ENCODE data around the gene COL15A1. TPM values are rescaled to one million over a fixed set of nuclear protein-coding genes. Genes with fewer than 3 reads are reported as not detected.

COL15A1 gene
- total RNA-seq, 2 experiments from 2014 or later = 0.06 TPM; not detected in 1

GRCh38 chr9:98950262-98950661, 6.6 kb downstream of the COL15A1 start:
- H3K9me3 Mint-ChIP-seq = no peaks in the 10 kb centered on the region
- DNase-seq = no peak
- no peaks in the 10 kb centered on the region for H3K36me3 Mint-ChIP-seq
- no peaks in the 10 kb centered on the region for H3K4me1 Mint-ChIP-seq
- H3K4me3 Mint-ChIP-seq = no peak overlapping the region
- H3K27me3 Mint-ChIP-seq = peaks cover 16% of the 10 kb centered on the region
- no peak overlapping the region for H3K27ac Mint-ChIP-seq

DNA sequence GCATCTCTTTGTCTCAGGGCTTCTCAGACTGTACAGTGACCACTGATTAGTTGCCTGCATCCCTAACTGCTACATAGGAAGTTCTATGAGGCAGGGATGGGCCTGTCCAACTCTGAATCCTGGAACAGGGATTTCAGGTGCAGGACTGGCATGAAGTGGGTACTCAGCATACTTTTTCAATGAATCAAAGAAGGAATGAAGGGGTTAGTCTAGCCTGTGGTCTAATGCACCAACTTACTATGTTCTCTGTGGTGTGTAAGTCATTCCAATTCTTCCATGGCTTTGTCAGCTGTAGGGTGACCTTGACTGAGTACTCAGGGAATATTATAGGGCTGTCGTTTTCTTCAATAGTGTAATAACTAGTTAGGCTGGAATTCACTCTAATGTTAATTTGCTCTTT, 8.3 kb downstream of the COL15A1 start:
- Mint-ChIP-seq H3K4me1 (no peaks in the 10 kb centered on the region), H3K27me3 (peaks cover under 1% of the 10 kb centered on the region), H3K27ac (no peak overlapping the region), H3K4me3 (no peak overlapping the region), H3K9me3 (no peaks in the 10 kb centered on the region), H3K36me3 (no peaks in the 10 kb centered on the region)
- DNase-seq = no peak

DNA sequence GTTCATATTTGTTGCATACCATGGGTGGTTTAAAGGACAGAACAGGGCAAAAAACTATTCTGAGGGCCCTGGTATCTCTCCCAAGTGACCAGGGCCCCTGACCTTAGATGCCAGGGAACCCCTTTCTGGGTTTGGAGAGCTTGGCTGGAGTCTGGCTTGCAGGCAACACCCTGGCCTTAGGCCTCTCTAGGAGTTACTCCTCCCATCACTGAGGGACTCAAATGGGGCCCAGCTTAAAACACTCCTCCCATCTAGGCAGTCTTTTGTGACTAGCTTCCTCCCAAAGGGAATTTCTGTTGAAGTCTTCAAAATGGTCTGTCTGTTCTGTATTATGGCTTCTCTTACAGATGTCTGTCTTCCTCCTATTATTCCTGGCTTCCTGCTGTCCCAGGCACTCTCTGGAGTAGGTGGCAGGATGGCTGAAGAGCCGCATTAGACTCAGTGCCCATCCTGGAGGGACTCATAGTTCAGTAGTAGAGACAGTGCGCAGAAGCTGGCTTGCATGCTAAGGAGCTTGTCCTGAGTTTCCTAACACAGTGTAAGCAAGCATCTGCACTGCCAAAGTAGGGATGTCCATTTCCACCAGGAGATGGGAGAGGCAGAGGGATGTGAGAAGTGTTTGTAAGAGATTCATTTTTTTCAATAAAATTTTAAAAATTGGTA, 10.0 kb downstream of the COL15A1 start:
- no peak overlapping the region for H3K27ac Mint-ChIP-seq
- no peaks in the 10 kb centered on the region for H3K9me3 Mint-ChIP-seq
- H3K4me1 Mint-ChIP-seq = no peaks in the 10 kb centered on the region
- no peak overlapping the region for H3K4me3 Mint-ChIP-seq
- H3K27me3 Mint-ChIP-seq = no peaks in the 10 kb centered on the region
- H3K36me3 Mint-ChIP-seq = no peaks in the 10 kb centered on the region
- DNase-seq = no peak

GRCh38 chr9:98954244-98954610, 10.5 kb downstream of the COL15A1 start:
- Mint-ChIP-seq H3K27me3 (no peaks in the 10 kb centered on the region), H3K4me1 (no peaks in the 10 kb centered on the region), H3K9me3 (no peaks in the 10 kb centered on the region), H3K36me3 (no peaks in the 10 kb centered on the region), H3K27ac (no peak overlapping the region), H3K4me3 (no peak overlapping the region)
- DNase-seq = no peak

DNA sequence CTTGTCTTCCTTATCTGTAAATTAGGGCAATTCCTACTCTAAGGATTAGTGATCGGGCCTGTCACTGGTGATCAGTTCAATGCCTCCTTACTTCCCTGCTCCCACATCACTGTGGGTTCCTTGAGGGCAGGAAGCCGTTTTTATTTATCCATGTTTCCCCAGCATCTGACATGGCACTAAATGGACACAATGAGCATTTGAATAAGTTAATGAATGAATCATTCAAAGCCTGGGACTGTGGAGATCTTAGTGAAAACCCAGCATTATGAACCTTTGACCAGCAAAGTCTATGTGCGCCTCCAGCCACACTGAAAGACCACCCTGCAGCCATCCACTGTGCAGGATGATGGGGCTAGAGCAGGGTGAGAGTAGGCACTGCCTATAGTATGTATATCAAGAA, 11.6 kb downstream of the COL15A1 start:
- H3K4me3 Mint-ChIP-seq = no peak overlapping the region
- no peaks in the 10 kb centered on the region for H3K27me3 Mint-ChIP-seq
- H3K4me1 Mint-ChIP-seq = no peaks in the 10 kb centered on the region
- no peak for DNase-seq
- no peaks in the 10 kb centered on the region for H3K9me3 Mint-ChIP-seq
- H3K36me3 Mint-ChIP-seq = no peaks in the 10 kb centered on the region
- no peak overlapping the region for H3K27ac Mint-ChIP-seq

DNA sequence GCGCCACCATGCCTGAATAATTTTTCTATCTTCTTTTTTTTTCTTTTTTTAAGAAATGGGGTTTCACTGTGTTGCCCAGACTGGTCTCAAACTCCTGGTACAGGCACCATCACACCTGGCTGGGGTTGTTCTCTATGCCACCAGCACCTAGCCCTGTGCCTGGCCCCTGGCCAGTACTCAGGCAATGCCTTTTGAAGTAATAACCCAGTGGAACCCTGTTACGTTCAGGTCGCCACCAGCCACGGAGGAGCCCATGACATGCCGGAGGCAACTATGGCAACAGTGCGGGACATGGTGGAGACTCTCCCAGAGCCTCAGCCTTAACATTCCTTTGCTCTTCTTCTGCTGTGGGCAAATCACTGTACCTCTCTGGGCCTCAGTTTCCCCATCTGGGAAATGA, 14.1 kb downstream of the COL15A1 start:
- H3K9me3 Mint-ChIP-seq = no peaks in the 10 kb centered on the region
- no peaks in the 10 kb centered on the region for H3K27me3 Mint-ChIP-seq
- no peak overlapping the region for H3K27ac Mint-ChIP-seq
- no peak overlapping the region for H3K4me3 Mint-ChIP-seq
- DNase-seq = no peak
- no peaks in the 10 kb centered on the region for H3K4me1 Mint-ChIP-seq
- no peaks in the 10 kb centered on the region for H3K36me3 Mint-ChIP-seq

DNA sequence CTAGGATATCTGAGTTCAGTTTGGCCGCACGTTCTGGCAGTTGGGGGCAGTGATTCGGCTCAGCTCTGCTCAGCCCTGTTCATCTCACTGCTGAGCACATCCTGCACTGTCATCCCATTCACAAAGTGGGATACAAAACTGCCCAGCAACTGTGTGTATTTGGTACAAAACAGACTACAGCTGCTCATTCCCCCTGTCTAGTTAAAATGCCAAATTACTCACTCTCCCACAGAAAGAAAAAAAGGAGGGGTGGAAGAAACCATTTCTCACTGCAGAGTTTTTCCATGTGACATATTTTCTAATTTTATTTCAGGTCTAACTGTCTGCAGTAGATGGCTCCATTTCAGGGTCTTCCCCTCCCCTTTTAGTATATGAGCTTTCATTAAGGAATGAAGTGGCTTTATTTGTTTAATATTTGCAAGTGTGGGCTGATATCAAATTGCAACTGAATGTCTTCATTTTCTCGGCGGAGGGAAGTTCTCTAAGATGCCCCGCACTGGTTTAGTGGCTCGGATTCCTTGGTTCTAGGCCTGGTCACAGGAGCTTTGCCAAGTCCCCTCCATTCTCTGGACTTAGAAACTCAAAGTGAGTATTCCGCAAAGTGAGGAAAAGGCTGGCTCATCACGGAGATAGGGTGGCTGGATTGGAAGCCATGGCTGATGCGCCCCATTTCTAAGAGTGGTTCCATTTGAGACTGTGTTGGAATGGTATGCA, 14.7 kb downstream of the COL15A1 start:
- Mint-ChIP-seq H3K4me3 (no peak overlapping the region), H3K4me1 (no peaks in the 10 kb centered on the region), H3K36me3 (no peaks in the 10 kb centered on the region), H3K27me3 (no peaks in the 10 kb centered on the region), H3K27ac (no peak overlapping the region), H3K9me3 (no peaks in the 10 kb centered on the region)
- no peak for DNase-seq

GRCh38 chr9:98960409-98960808, 16.7 kb downstream of the COL15A1 start:
- no peaks in the 10 kb centered on the region for H3K4me1 Mint-ChIP-seq

GRCh38 chr9:98961513-98962180, 17.9 kb downstream of the COL15A1 start:
- Mint-ChIP-seq H3K36me3 (no peaks in the 10 kb centered on the region), H3K4me1 (no peaks in the 10 kb centered on the region), H3K27ac (no peak overlapping the region), H3K9me3 (no peaks in the 10 kb centered on the region), H3K27me3 (no peaks in the 10 kb centered on the region), H3K4me3 (no peak overlapping the region)
- no peak for DNase-seq

More at GRCh38 chr9:98960409-98960808, 16.7 kb downstream of the COL15A1 start:
- Mint-ChIP-seq H3K27me3 (no peaks in the 10 kb centered on the region), H3K36me3 (no peaks in the 10 kb centered on the region), H3K27ac (no peak overlapping the region), H3K4me3 (no peak overlapping the region), H3K9me3 (no peaks in the 10 kb centered on the region)
- no peak for DNase-seq

GRCh38 chr9:98962181-98962560, 18.5 kb downstream of the COL15A1 start:
- H3K4me1 Mint-ChIP-seq = no peaks in the 10 kb centered on the region
- H3K27me3 Mint-ChIP-seq = no peaks in the 10 kb centered on the region
- no peaks in the 10 kb centered on the region for H3K9me3 Mint-ChIP-seq
- H3K4me3 Mint-ChIP-seq = no peak overlapping the region
- no peaks in the 10 kb centered on the region for H3K36me3 Mint-ChIP-seq
- H3K27ac Mint-ChIP-seq = no peak overlapping the region
- no peak for DNase-seq

GRCh38 chr9:98962861-98963260, 19.2 kb downstream of the COL15A1 start:
- no peak overlapping the region for H3K27ac Mint-ChIP-seq
- H3K27me3 Mint-ChIP-seq = no peaks in the 10 kb centered on the region
- no peaks in the 10 kb centered on the region for H3K36me3 Mint-ChIP-seq
- no peaks in the 10 kb centered on the region for H3K4me1 Mint-ChIP-seq
- H3K4me3 Mint-ChIP-seq = no peak overlapping the region
- DNase-seq = no peak
- H3K9me3 Mint-ChIP-seq = no peaks in the 10 kb centered on the region

DNA sequence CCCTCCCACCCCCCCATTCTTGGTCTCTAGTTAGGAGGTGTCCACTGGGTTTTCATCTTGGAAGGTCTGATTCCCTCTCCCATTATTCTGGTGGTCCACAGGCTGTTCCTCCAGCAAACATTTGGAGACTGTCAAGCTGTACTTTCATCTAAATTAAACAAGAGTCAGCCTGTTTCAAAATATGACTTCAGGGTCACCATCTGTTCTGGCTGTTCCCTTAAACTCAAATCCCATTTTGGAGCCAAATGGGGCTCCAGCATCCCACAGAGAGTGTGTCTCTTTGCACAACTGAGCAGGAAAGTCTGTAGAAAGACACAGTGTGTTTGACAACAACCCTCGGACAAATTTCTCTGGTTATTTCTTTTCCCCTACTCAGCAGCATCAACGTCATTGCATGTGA, 20.5 kb downstream of the COL15A1 start:
- no peak overlapping the region for H3K4me3 Mint-ChIP-seq
- no peaks in the 10 kb centered on the region for H3K36me3 Mint-ChIP-seq
- H3K27ac Mint-ChIP-seq = no peak overlapping the region
- DNase-seq = no peak
- H3K9me3 Mint-ChIP-seq = no peaks in the 10 kb centered on the region
- H3K27me3 Mint-ChIP-seq = no peaks in the 10 kb centered on the region
- no peaks in the 10 kb centered on the region for H3K4me1 Mint-ChIP-seq

GRCh38 chr9:98964911-98965336, 21.2 kb downstream of the COL15A1 start:
- H3K4me1 Mint-ChIP-seq = no peaks in the 10 kb centered on the region
- no peaks in the 10 kb centered on the region for H3K9me3 Mint-ChIP-seq
- no peak overlapping the region for H3K27ac Mint-ChIP-seq

DNA sequence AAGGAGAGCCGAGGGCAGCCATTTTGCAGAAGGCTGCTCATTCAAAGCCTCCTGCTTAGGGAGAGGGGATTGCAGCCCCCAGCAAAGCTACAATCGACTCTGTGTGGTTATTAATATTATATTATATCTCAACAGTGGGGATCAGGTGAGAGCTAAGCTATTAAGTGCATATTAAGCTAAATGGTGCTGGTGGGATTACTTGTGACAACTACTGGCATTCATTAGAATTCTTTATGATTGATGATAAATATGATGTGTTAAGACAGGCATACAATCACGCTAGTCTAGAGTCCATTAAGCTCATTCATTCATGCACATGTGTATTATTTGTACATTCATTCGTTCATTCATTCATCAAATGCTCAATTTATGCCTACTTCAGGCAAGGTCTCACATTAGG, 23.0 kb downstream of the COL15A1 start:
- no peaks in the 10 kb centered on the region for H3K4me1 Mint-ChIP-seq
- H3K27ac Mint-ChIP-seq = no peak overlapping the region
- no peaks in the 10 kb centered on the region for H3K9me3 Mint-ChIP-seq
- H3K36me3 Mint-ChIP-seq = no peaks in the 10 kb centered on the region
- no peak for DNase-seq
- H3K4me3 Mint-ChIP-seq = no peak overlapping the region
- no peaks in the 10 kb centered on the region for H3K27me3 Mint-ChIP-seq

More at GRCh38 chr9:98964911-98965336, 21.2 kb downstream of the COL15A1 start:
- Mint-ChIP-seq H3K27me3 (no peaks in the 10 kb centered on the region), H3K4me3 (no peak overlapping the region), H3K36me3 (no peaks in the 10 kb centered on the region)
- no peak for DNase-seq

DNA sequence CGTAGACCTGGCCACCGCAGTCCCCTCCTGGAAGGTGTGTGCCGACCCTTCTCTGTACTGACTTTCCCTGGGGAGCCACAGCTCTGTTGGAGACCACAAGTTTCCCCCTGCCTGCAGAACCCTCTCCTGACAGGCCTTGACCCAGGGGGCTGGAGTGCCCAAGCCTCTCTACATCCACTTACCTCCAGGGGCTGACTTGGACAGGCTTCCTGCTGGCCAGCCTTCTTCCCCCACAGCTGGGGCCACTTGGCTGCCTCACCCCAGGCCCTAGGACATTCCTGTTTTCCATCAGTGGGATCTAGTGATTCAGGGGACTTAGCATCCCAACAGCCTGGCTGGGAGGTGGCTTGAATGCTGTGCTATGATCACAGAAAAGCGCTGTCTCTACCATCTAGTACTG, 23.6 kb downstream of the COL15A1 start:
- H3K4me3 Mint-ChIP-seq = no peak overlapping the region
- DNase-seq = no peak
- no peaks in the 10 kb centered on the region for H3K27me3 Mint-ChIP-seq
- no peaks in the 10 kb centered on the region for H3K36me3 Mint-ChIP-seq
- H3K4me1 Mint-ChIP-seq = no peaks in the 10 kb centered on the region
- no peak overlapping the region for H3K27ac Mint-ChIP-seq
- no peaks in the 10 kb centered on the region for H3K9me3 Mint-ChIP-seq

GRCh38 chr9:98967680-98968079, 24.0 kb downstream of the COL15A1 start:
- H3K4me3 Mint-ChIP-seq = no peak overlapping the region
- no peak overlapping the region for H3K27ac Mint-ChIP-seq
- DNase-seq = no peak
- H3K27me3 Mint-ChIP-seq = no peaks in the 10 kb centered on the region
- H3K9me3 Mint-ChIP-seq = no peaks in the 10 kb centered on the region
- H3K36me3 Mint-ChIP-seq = no peaks in the 10 kb centered on the region
- no peaks in the 10 kb centered on the region for H3K4me1 Mint-ChIP-seq
